Measurements from ENCODE around the gene TMEM245. TPM values are rescaled to one million over a fixed set of nuclear protein-coding genes. Genes with fewer than 3 reads are reported as not detected.

The TMEM245 gene
- total and polyA plus RNA-seq, 10 of the 15 experiments (the other 5 are each of a cell fraction or from before 2014, with no cell fraction given) = 7.4 to 36.1 (median 19.0) TPM

DNA sequence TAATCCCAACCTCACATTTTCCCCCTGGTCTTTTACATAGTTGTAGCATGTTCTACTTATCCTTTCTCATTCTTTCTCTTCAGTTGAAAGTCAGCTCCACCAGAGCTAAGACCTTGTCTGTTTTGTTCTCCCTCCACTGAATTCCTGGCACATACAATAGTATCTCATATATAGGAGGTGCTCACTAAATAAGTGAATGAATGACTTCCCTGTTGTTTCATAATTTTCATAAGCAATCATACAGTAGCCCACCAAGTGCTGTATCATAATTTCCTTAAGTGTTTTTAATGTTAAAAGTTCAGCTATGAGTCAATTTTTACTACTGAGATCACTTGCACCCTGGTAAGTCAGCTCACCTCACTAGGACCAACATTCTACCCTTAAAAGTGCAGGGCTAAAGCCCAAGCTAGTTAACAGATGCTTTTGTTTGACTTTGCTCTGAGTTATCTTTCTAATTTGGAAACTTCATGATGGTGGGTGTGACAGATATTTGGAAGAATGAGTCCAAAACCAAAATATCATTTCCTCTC lies 27.6 kb downstream of the TMEM245 start:
- Histone ChIP-seq H4K20me1 (ENCODE audit: control insufficient read depth, insufficient read depth) (no peaks in the 10 kb centered on the region), H3K27me3 (replicated peaks in 1 of 2; ENCODE audit: control insufficient read depth in 2 of 2, insufficient read depth in 2 of 2, low read length in 1 of 2) (no peaks in the 10 kb centered on the region), H3K36me3 (ENCODE audit: control insufficient read depth in 2 of 2, insufficient read depth in 2 of 2, low read length in 1 of 2) (peaks cover 6 to 24% of the 10 kb centered on the region in 2 experiments), H3K9ac (ENCODE audit: control insufficient read depth, insufficient read depth, low read length) (no peak overlapping the region), H3K27ac (ENCODE audit: control insufficient read depth, insufficient read depth) (no peak overlapping the region), H2AFZ (ENCODE audit: control insufficient read depth, low read depth, low read length) (no peak overlapping the region), H3K4me2 (ENCODE audit: control insufficient read depth, insufficient read depth) (no peak overlapping the region), H3K4me3 (no peak overlapping the region), H3K9me3 (replicated peaks; ENCODE audit: control insufficient read depth, insufficient read depth, low read length) (no peaks in the 10 kb centered on the region), H3K4me1 (ENCODE audit: control insufficient read depth, insufficient read depth, low read length) (no peaks in the 10 kb centered on the region), H3K79me2 (ENCODE audit: control insufficient read depth, insufficient read depth, low read length) (peaks cover 8% of the 10 kb centered on the region)
- BruUV-seq (replicated peaks) = no TSS peak
- peak; percentile 19; the same call in 1 of the 3 replicates for ATAC-seq
- no peak for FAIRE-seq
- DNase-seq (ENCODE audit: low read depth, low spot score) = no peak
- TF ChIP-seq JUNB (IDR thresholded peaks at IDR 0.05) (peak; percentile 63), MEF2A (IDR thresholded peaks at IDR 0.05; ENCODE audit: insufficient read depth, low read depth, low read length) (no peak)
- RAD21 ChIA-PET (ENCODE audit: unreplicated experiment) = interaction anchor here (1.1 kb wide), 1 partner anchor 138 kb away, joined by 3 read pairs; no protein-coding TSS in a partner anchor
- SMC1A ChIA-PET (ENCODE audit: uncharacterized antibody, unreplicated experiment) = interaction anchor here (0.7 kb wide), 1 partner anchor 17 kb away, joined by 3 read pairs; no protein-coding TSS in a partner anchor
- CTCF ChIA-PET = interaction anchor here (0.8 kb wide), 1 partner anchor 10 kb away, joined by 3 read pairs; no protein-coding TSS in a partner anchor
- in situ Hi-C loops (cut with MboI) (no loop called here), intact Hi-C loops (cut with micrococcal nuclease; ENCODE audit: unreplicated experiment) (no loop called here)
- POLR2A ChIA-PET = no interaction called here

DNA sequence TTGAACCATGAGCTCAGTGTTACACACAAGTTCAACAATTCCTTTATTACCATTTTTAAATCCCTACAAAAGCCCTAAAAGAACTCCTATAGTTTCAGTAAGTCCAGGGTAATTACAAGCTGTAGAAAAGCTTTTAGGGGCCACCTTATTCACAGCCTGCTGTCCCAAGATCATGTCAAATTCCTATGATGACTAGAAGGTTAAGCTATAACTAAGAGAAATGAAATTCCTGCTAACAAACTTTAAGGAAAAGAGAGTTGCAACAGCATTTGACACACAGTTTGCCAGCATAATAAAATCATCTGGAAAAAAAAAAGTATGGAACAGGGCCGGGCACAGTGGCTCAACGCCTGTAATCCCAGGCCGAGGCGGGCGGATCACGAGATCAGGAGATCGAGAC lies 31.5 kb downstream of the TMEM245 start:
- BruUV-seq (replicated peaks) = no TSS peak
- Histone ChIP-seq H3K9ac (ENCODE audit: control insufficient read depth, insufficient read depth, low read length) (no peak overlapping the region), H3K36me3 (ENCODE audit: control insufficient read depth in 2 of 2, insufficient read depth in 2 of 2, low read length in 1 of 2) (peaks cover 6 to 33% of the 10 kb centered on the region in 2 experiments), H3K9me3 (replicated peaks; ENCODE audit: control insufficient read depth, insufficient read depth, low read length) (no peaks in the 10 kb centered on the region), H4K20me1 (ENCODE audit: control insufficient read depth, insufficient read depth) (no peaks in the 10 kb centered on the region), H3K4me1 (ENCODE audit: control insufficient read depth, insufficient read depth, low read length) (peaks cover 9% of the 10 kb centered on the region; the same call in 1 of the 2 replicates), H3K79me2 (ENCODE audit: control insufficient read depth, insufficient read depth, low read length) (no peaks in the 10 kb centered on the region), H3K27ac (ENCODE audit: control insufficient read depth, insufficient read depth) (no peak overlapping the region), H3K4me3 (no peak overlapping the region), H3K27me3 (replicated peaks in 1 of 2; ENCODE audit: control insufficient read depth in 2 of 2, insufficient read depth in 2 of 2, low read length in 1 of 2) (no peaks in the 10 kb centered on the region), H2AFZ (ENCODE audit: control insufficient read depth, low read depth, low read length) (no peak overlapping the region), H3K4me2 (ENCODE audit: control insufficient read depth, insufficient read depth) (no peak overlapping the region)
- DNase-seq (ENCODE audit: low read depth, low spot score) = no peak
- CTCF ChIA-PET = interaction anchor here (1.2 to 1.9 kb wide), 4 partner anchors 12 to 352 kb away, joined by 3 to 8 read pairs (median 4); no protein-coding TSS in a partner anchor
- no peak for FAIRE-seq
- intact Hi-C loops (cut with micrococcal nuclease; ENCODE audit: unreplicated experiment) = no loop called here
- in situ Hi-C loops (cut with MboI) = no loop called here
- POLR2A ChIA-PET = interaction anchor here (0.6 to 1.5 kb wide), 2 partner anchors 9 to 783 kb away, joined by 4 to 7 read pairs; no protein-coding TSS in a partner anchor
- RAD21 ChIA-PET (ENCODE audit: unreplicated experiment) = no interaction called here
- WGBS (ENCODE audit: insufficient coverage, insufficient replicate concordance, low lambda C conversion rate, missing lambda C conversion rate) = 100% methylated on average over 7 of the region's 7 CpGs
- TF ChIP-seq RBBP5 (conservative IDR thresholded peaks at IDR 0.05) (no peak), KAT2A (conservative IDR thresholded peaks at IDR 0.05; ENCODE audit: control insufficient read depth, low read depth, low read length) (no peak), CEBPB (IDR thresholded peaks at IDR 0.05; ENCODE audit: borderline replicate concordance in 1 of 2, low read depth in 2 of 2, low read length in 2 of 2) (no peak), IRF4 (IDR thresholded peaks at IDR 0.05; ENCODE audit: low read depth, low read length) (no peak)
- TF ChIP-seq, protein P1, sequence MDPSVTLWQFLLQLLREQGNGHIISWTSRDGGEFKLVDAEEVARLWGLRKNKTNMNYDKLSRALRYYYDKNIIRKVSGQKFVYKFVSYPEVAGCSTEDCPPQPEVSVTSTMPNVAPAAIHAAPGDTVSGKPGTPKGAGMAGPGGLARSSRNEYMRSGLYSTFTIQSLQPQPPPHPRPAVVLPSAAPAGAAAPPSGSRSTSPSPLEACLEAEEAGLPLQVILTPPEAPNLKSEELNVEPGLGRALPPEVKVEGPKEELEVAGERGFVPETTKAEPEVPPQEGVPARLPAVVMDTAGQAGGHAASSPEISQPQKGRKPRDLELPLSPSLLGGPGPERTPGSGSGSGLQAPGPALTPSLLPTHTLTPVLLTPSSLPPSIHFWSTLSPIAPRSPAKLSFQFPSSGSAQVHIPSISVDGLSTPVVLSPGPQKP (IDR thresholded peaks at IDR 0.05; ENCODE audit: low read depth, low read length) = no peak
- TF ChIP-seq, protein P2, sequence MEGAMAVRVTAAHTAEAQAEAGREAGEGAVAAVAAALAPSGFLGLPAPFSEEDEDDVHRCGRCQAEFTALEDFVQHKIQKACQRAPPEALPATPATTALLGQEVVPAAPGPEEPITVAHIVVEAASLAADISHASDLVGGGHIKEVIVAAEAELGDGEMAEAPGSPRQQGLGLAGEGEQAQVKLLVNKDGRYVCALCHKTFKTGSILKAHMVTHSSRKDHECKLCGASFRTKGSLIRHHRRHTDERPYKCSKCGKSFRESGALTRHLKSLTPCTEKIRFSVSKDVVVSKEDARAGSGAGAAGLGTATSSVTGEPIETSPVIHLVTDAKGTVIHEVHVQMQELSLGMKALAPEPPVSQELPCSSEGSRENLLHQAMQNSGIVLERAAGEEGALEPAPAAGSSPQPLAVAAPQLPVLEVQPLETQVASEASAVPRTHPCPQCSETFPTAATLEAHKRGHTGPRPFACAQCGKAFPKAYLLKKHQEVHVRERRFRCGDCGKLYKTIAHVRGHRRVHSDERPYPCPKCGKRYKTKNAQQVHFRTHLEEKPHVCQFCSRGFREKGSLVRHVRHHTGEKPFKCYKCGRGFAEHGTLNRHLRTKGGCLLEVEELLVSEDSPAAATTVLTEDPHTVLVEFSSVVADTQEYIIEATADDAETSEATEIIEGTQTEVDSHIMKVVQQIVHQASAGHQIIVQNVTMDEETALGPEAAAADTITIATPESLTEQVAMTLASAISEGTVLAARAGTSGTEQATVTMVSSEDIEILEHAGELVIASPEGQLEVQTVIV (IDR thresholded peaks at IDR 0.05; ENCODE audit: borderline replicate concordance, partially characterized antibody) = no peak
- ATAC-seq = no peak
- SMC1A ChIA-PET (ENCODE audit: uncharacterized antibody, unreplicated experiment) = interaction anchor here (0.5 to 1.7 kb wide), 8 partner anchors 9 to 1809 kb away, joined by 3 to 8 read pairs (median 4); no protein-coding TSS in a partner anchor
